Right cardiac atrium (tissue), 5 donors: ENCODE measurements around the gene PLEKHH3. TPM values are rescaled to one million over a fixed set of nuclear protein-coding genes. Genes with fewer than 3 reads are reported as not detected.
"Not testable (repeated sequence)": the region's sequence is repeated elsewhere in the genome, so short reads cannot be mapped to it uniquely, and the experiment has no call there.

Experiments used
- ATAC-seq, 2 donors: fragments of 200-7000 bp; cut with Tn5 transposase; one replicate each; pipeline versions ENCODE4 v1.8.0 to v1.9.1; 2020; ENCODE audit warnings: moderate library complexity in 2 of 2, mild to moderate bottlenecking in 1 of 2
- DNase-seq, 3 donors: peaks; one replicate each; pipeline ENCODE4 v3.0.0-alpha.2; 2020
- H3K27ac ChIP-seq: one replicate; pipeline ENCODE4 v1.5.1; 2013; ENCODE audit warnings: mild to moderate bottlenecking, low read length, control low read depth, moderate library complexity
- H3K27me3 ChIP-seq: one replicate; pipeline ENCODE4 v1.6.1; 2013; ENCODE audit not compliant: control insufficient read depth, insufficient read depth
- H3K4me1 ChIP-seq: one replicate; pipeline ENCODE4 v1.6.1; 2013; ENCODE audit warnings: low read length; ENCODE audit not compliant: control insufficient read depth, insufficient read depth
- H3K4me3 ChIP-seq: one replicate; pipeline ENCODE4 v1.5.1; 2013; ENCODE audit warnings: low read length, control low read depth
- H3K9me3 ChIP-seq: one replicate; pipeline ENCODE4 v1.6.1; 2013; ENCODE audit warnings: low read length; ENCODE audit not compliant: control insufficient read depth
- WGBS: extraction: QIAGEN DNeasy Blood & Tissue Kit; methylation state at CpG from one replicate; pipeline ENCODE4 v1.1.7; 2013; 5-methylcytosine and 5-hydroxymethylcytosine counted together
- intact Hi-C, 4 donors: fragments of 100-400 bp; cut with DNase I; formaldehyde crosslinking; loops; one replicate each; pipeline versions ENCODE4 v1.11.0 to v1.14.0; 2022 to 2023
- polyA plus RNA-seq: library from polyadenylated mRNA; stranded (reverse); fragments of 200-250 nt; gene quantifications from one replicate; pipeline ENCODE4 v1.2.3, GENCODE V29; 2013
- total RNA-seq, 4 donors: library from RNA; stranded (reverse); fragmentation: NEBNext Ultra II Directional; extraction: Animal tissue kit (Norgen Biotek cat#: 25700); gene quantifications; one replicate each; pipeline ENCODE4 v1.2.1, GENCODE V29; 2021
- donor health status: healthy with polysubstance abuse.
- donor health status: DM: no; HTN: yes; CAD: no.
- donor health status: DM: no; HTN: no; CAD: no.
- donor health status: DM: no; HTN: yes; CAD: no; lungs with severe emphysema.
- donor health status: DM: yes; HTN: yes; CAD: no.

Gene PLEKHH3
- total and polyA plus RNA-seq, 5 donors = 14.4 to 30.8 (median 23.4) TPM

- Histone ChIP-seq H3K27me3 (no peaks in the 10 kb centered on the region), H3K27ac (no peak overlapping the region), H3K4me3 (no peak overlapping the region), H3K9me3 (no peaks in the 10 kb centered on the region), H3K4me1 (peaks cover 9% of the 10 kb centered on the region)
- ATAC-seq (no peak), DNase-seq (peak in 2 of 3 donors; percentile 60 to 64)
- 81% methylated on average over 28 of the region's 28 CpGs for WGBS
- intact Hi-C loops = loop anchor here in 1 of 4 donors (10.0 kb wide), 1 partner anchor 67 kb away; the partner anchor contains the start of genes RETREG3 and TUBG1
These were observed 4.8 kb downstream of the PLEKHH3 start for GRCh38 chr17:42672038-42672437.

- DNase-seq = peak in 2 of 3 donors; percentile 53 to 68
- H3K27ac ChIP-seq = no peak overlapping the region
- no peak overlapping the region for H3K4me3 ChIP-seq
- no peaks in the 10 kb centered on the region for H3K27me3 ChIP-seq
- intact Hi-C loops = loop anchor here in 1 of 4 donors (10.0 kb wide), 1 partner anchor 66 kb away; the partner anchor contains the start of genes RETREG3 and TUBG1
- peaks cover 11% of the 10 kb centered on the region for H3K4me1 ChIP-seq
- WGBS = 79% methylated on average over 50 of the region's 50 CpGs
- no peaks in the 10 kb centered on the region for H3K9me3 ChIP-seq
- ATAC-seq = no peak
These were observed 5.8 kb downstream of the PLEKHH3 start for GRCh38 chr17:42670789-42671657.

- no peak for ATAC-seq
- no peaks in the 10 kb centered on the region for H3K27me3 ChIP-seq
- 67% methylated on average over 87 of the region's 87 CpGs for WGBS
- H3K27ac ChIP-seq = no peak overlapping the region
- peaks cover 11% of the 10 kb centered on the region for H3K4me1 ChIP-seq
- H3K9me3 ChIP-seq = no peaks in the 10 kb centered on the region
- intact Hi-C loops = loop anchor here in 1 of 4 donors (10.0 kb wide), 1 partner anchor 65 kb away; the partner anchor contains the start of genes RETREG3 and TUBG1
- DNase-seq = peak in 2 of 3 donors; percentile 53 to 68
- no peak overlapping the region for H3K4me3 ChIP-seq
These were observed 6.6 kb downstream of the PLEKHH3 start for GRCh38 chr17:42669977-42670788.

- H3K4me3 ChIP-seq = no peak overlapping the region
- intact Hi-C loops = no loop called here
- H3K27me3 ChIP-seq = no peaks in the 10 kb centered on the region
- ATAC-seq (no peak), DNase-seq (no peak)
- no peak overlapping the region for H3K27ac ChIP-seq
- WGBS = 82% methylated on average over 12 of the region's 12 CpGs
- no peaks in the 10 kb centered on the region for H3K9me3 ChIP-seq
- H3K4me1 ChIP-seq = peaks cover 9% of the 10 kb centered on the region
These were observed 7.2 kb downstream of the PLEKHH3 start for GRCh38 chr17:42669705-42669976.

GRCh38 chr17:42667088-42667951, 9.5 kb downstream of the PLEKHH3 start:
- ATAC-seq = peak; percentile 44 to 69
- no peak overlapping the region for H3K4me3 ChIP-seq
- peak in 1 of 3 donors; percentile 77 for DNase-seq
- intact Hi-C loops = no loop called here
- H3K4me1 ChIP-seq = peaks cover 7% of the 10 kb centered on the region
- peak overlapping the region; percentile 61 for H3K27ac ChIP-seq
- H3K27me3 ChIP-seq = no peaks in the 10 kb centered on the region
- WGBS = 29% methylated on average over 7 of the region's 7 CpGs
- no peaks in the 10 kb centered on the region for H3K9me3 ChIP-seq

GRCh38 chr17:42666126-42666525, 10.7 kb downstream of the PLEKHH3 start:
- peak in 1 of 3 donors; percentile 51 for DNase-seq
- H3K4me1 ChIP-seq, H3K27ac ChIP-seq, ATAC-seq, intact Hi-C loops, H3K9me3 ChIP-seq, H3K4me3 ChIP-seq, H3K27me3 ChIP-seq: not testable (repeated sequence)
- 88% methylated on average over 12 of the region's 16 CpGs for WGBS

- H3K27ac ChIP-seq = no peak overlapping the region
- DNase-seq (peak in 1 of 3 donors; percentile 64), ATAC-seq (no peak)
- 81% methylated on average over 14 of the region's 14 CpGs for WGBS
- no peaks in the 10 kb centered on the region for H3K9me3 ChIP-seq
- peaks cover 10% of the 10 kb centered on the region for H3K4me1 ChIP-seq
- H3K4me3 ChIP-seq = no peak overlapping the region
- intact Hi-C loops = no loop called here
- H3K27me3 ChIP-seq = no peaks in the 10 kb centered on the region
These were observed 11.2 kb downstream of the PLEKHH3 start for GRCh38 chr17:42665581-42666001.

- Histone ChIP-seq H3K4me3 (no peak overlapping the region), H3K9me3 (no peaks in the 10 kb centered on the region), H3K27ac (no peak overlapping the region), H3K27me3 (no peaks in the 10 kb centered on the region), H3K4me1 (peaks cover 4% of the 10 kb centered on the region)
- intact Hi-C loops = no loop called here
- 46% methylated on average over 7 of the region's 7 CpGs for WGBS
- DNase-seq (no peak), ATAC-seq (no peak)
These were observed 16.0 kb downstream of the PLEKHH3 start for GRCh38 chr17:42660692-42661345.

GRCh38 chr17:42659932-42660274, 16.9 kb downstream of the PLEKHH3 start:
- WGBS = 100% methylated on average over 1 of the region's 14 CpGs
- H3K9me3 ChIP-seq, DNase-seq, H3K27ac ChIP-seq, H3K4me1 ChIP-seq, intact Hi-C loops, H3K4me3 ChIP-seq, H3K27me3 ChIP-seq: not testable (repeated sequence)
- peak; percentile 54 to 55 for ATAC-seq
